GM13976 (cell line): Measurements from ENCODE around the gene NFIA.
"Not testable (repeated sequence)": the region's sequence is repeated elsewhere in the genome, so short reads cannot be mapped to it uniquely, and the experiment has no call there.

Source experiments
- DNase-seq: peaks from one replicate; pipeline ENCODE4 v3.0.0; 2012; ENCODE audit warnings: low spot score
- CTCF ChIP-seq: IDR thresholded peaks from 2 replicates; pipeline ENCODE4 v1.5.1; 2012; ENCODE audit warnings: borderline replicate concordance, mild to moderate bottlenecking; ENCODE audit not compliant: insufficient read depth; ENCODE audit errors: extremely low read depth, missing control alignments, control extremely low read depth
- in situ Hi-C: fragments of 300-500 bp; cut with MboI; formaldehyde crosslinking; loops from one replicate; pipeline ENCODE4 v1.12.0; 2022; ENCODE audit warnings: low sequenced_read_pairs, mixed read lengths, inconsistent platforms; ENCODE audit not compliant: unreplicated experiment

The NFIA gene

GRCh38 chr1:61277121-61277690 is 194.8 kb downstream of the NFIA start:
- TF ChIP-seq CTCF = no peak
- DNase-seq = no peak
- in situ Hi-C loops = no loop called here

GRCh38 chr1:61278503-61278902 is 196.1 kb downstream of the NFIA start:
- DNase-seq, in situ Hi-C loops: not testable (repeated sequence)

- in situ Hi-C loops = no loop called here
- no peak for TF ChIP-seq CTCF
- no peak for DNase-seq
Observed at GRCh38 chr1:61278966-61279365, 196.6 kb downstream of the NFIA start.

GRCh38 chr1:61279570-61279969 is 197.2 kb downstream of the NFIA start:
- in situ Hi-C loops = no loop called here
- no peak for TF ChIP-seq CTCF
- no peak for DNase-seq

GRCh38 chr1:61280452-61280851 is 198.1 kb downstream of the NFIA start:
- no peak for TF ChIP-seq CTCF
- in situ Hi-C loops = no loop called here
- no peak for DNase-seq

GRCh38 chr1:61282387-61282786 is 200.0 kb downstream of the NFIA start:
- in situ Hi-C loops = no loop called here
- DNase-seq = no peak
- no peak for TF ChIP-seq CTCF

- in situ Hi-C loops = no loop called here
- no peak for TF ChIP-seq CTCF
- DNase-seq = no peak
Observed at GRCh38 chr1:61284248-61284854, 202.0 kb downstream of the NFIA start.
